GM12878 (cell line): ENCODE data around the gene EFNB2. TPM values are rescaled to one million over a fixed set of nuclear protein-coding genes. Genes with fewer than 3 reads are reported as not detected.

Experiments
- ATAC-seq: fragments of 200-7000 bp; cut with Tn5 transposase; 3 replicates; pipeline ENCODE4 v1.9.1; 2020; ENCODE audit warnings: mild to moderate bottlenecking, moderate library complexity
- BruUV-seq: library from RNA; stranded (reverse); fragments of 400-500 nt; replicated peaks from 2 replicates; lab custom pipeline; 2021; lab: Mats Ljungman, UMichigan
- CTCF ChIA-PET: fragments of 300-600 bp; sonication (Branson Sonifier 250); formaldehyde crosslinking; extraction: SDS; loops from one replicate; lab custom pipeline; 2021; ENCODE audit warnings: inconsistent platforms; lab: Yijun Ruan, JAX
- POLR2A ChIA-PET: fragments of 350-600 bp; formaldehyde crosslinking; extraction: SDS; loops from one replicate; lab custom pipeline; 2021; ENCODE audit warnings: inconsistent platforms; lab: Charles Lee
- RAD21 ChIA-PET: fragments of 300-600 bp; sonication (Branson Sonifier 250); formaldehyde crosslinking; loops from one replicate; lab custom pipeline; 2023; ENCODE audit warnings: antibody characterized with exemption; ENCODE audit not compliant: unreplicated experiment; lab: Charles Lee
- SMC1A ChIA-PET: fragments of 300-600 bp; sonication (Branson Sonifier 250); formaldehyde crosslinking; loops from one replicate; lab custom pipeline; 2023; ENCODE audit not compliant: unreplicated experiment, uncharacterized antibody; lab: Charles Lee
- DNase-seq: peaks from one replicate; pipeline ENCODE4 v3.0.0-alpha.2; 2011; ENCODE audit warnings: low read depth, low spot score
- FAIRE-seq: peaks from 3 replicates; lab custom pipeline; 2011; peaks lifted over from hg19 to GRCh38; lab: Jason Lieb, UNC
- H2AFZ ChIP-seq: 2 replicates; pipeline ENCODE4 v1.6.0; 2011; ENCODE audit warnings: low read depth, low read length, control low read depth; ENCODE audit not compliant: control insufficient read depth
- H3K27ac ChIP-seq: 2 replicates; pipeline ENCODE4 v1.5.1; 2011; ENCODE audit warnings: control low read depth; ENCODE audit not compliant: control insufficient read depth, insufficient read depth
- H3K27me3 ChIP-seq, 2 experiments: replicated peaks in 1 of 2; 2 replicates each; pipeline versions ENCODE4 v1.6.0 to v1.6.1; 2011; ENCODE audit warnings: low read length in 1 of 2; ENCODE audit not compliant: control insufficient read depth in 2 of 2, insufficient read depth in 2 of 2
- H3K36me3 ChIP-seq, 2 experiments: 2 replicates each; pipeline ENCODE4 v1.5.1; 2011; ENCODE audit warnings: low read length in 1 of 2; ENCODE audit not compliant: control insufficient read depth in 2 of 2, insufficient read depth in 2 of 2
- H3K4me1 ChIP-seq: 2 replicates; pipeline ENCODE4 v1.6.1; 2011; ENCODE audit warnings: mild to moderate bottlenecking, low read length, moderate library complexity, mixed read lengths; ENCODE audit not compliant: control insufficient read depth, insufficient read depth
- H3K4me2 ChIP-seq: 2 replicates; pipeline ENCODE4 v1.6.0; 2011; ENCODE audit warnings: control low read depth; ENCODE audit not compliant: control insufficient read depth, insufficient read depth
- H3K4me3 ChIP-seq: fragments of 200-600 bp; sonication (generic); 2 replicates; pipeline ENCODE4 v1.5.1; 2016
- H3K79me2 ChIP-seq: 2 replicates; pipeline ENCODE4 v1.6.0; 2011; ENCODE audit warnings: low read length; ENCODE audit not compliant: control insufficient read depth, insufficient read depth
- H3K9ac ChIP-seq: 2 replicates; pipeline ENCODE4 v1.8.0; 2011; ENCODE audit warnings: low read length, control low read depth, mixed read lengths; ENCODE audit not compliant: control insufficient read depth, insufficient read depth
- H3K9me3 ChIP-seq: replicated peaks from 3 replicates; pipeline ENCODE4 v1.5.1; 2011; ENCODE audit warnings: mild to moderate bottlenecking, low read length; ENCODE audit not compliant: control insufficient read depth, insufficient read depth
- H4K20me1 ChIP-seq: 2 replicates; pipeline ENCODE4 v1.6.0; 2011; ENCODE audit not compliant: control insufficient read depth, insufficient read depth
- BCLAF1 ChIP-seq: fragments of 450-650 bp; IDR thresholded peaks from 2 replicates; pipeline ENCODE4 v1.6.1; 2017; ENCODE audit warnings: antibody characterized with exemption, mild to moderate bottlenecking, moderate library complexity
- BMI1 ChIP-seq: fragments of 450-650 bp; IDR thresholded peaks from 2 replicates; pipeline ENCODE4 v1.6.1; 2016; ENCODE audit warnings: mild to moderate bottlenecking, moderate library complexity, borderline replicate concordance
- DPF2 ChIP-seq: fragments of 450-650 bp; IDR thresholded peaks from 2 replicates; pipeline ENCODE4 v1.6.1; 2017; ENCODE audit warnings: mild to moderate bottlenecking
- E4F1 ChIP-seq: fragments of 450-650 bp; IDR thresholded peaks from 2 replicates; pipeline ENCODE4 v1.6.1; 2018; ENCODE audit warnings: borderline replicate concordance, mild to moderate bottlenecking; ENCODE audit not compliant: partially characterized antibody
- EP300 ChIP-seq, 2 experiments: fragments of 150-350 bp in 1 of 2; IDR thresholded peaks; 2 replicates each; pipeline ENCODE4 v1.6.1; 2011 to 2012; ENCODE audit warnings: low read depth in 2 of 2, low read length in 2 of 2, borderline replicate concordance in 1 of 2, improper control_type of control experiment in 1 of 2, inconsistent platforms in 1 of 2; ENCODE audit not compliant: control insufficient read depth in 1 of 2
- EZH2 ChIP-seq: IDR thresholded peaks from 2 replicates; pipeline ENCODE4 v1.6.1; 2012; ENCODE audit warnings: low read depth, mild to moderate bottlenecking, control low read depth, inconsistent platforms, low read length, borderline replicate concordance; ENCODE audit not compliant: control insufficient read depth
- IRF3 ChIP-seq: fragments of 450-650 bp; IDR thresholded peaks from 2 replicates; pipeline ENCODE4 v1.6.1; 2014; ENCODE audit warnings: mild to moderate bottlenecking
- MEF2A ChIP-seq: IDR thresholded peaks from 2 replicates; pipeline ENCODE4 v1.6.1; 2011; ENCODE audit warnings: low read depth, mild to moderate bottlenecking, low read length, moderate library complexity; ENCODE audit not compliant: insufficient read depth
- MEF2B ChIP-seq: fragments of 450-650 bp; IDR thresholded peaks from 2 replicates; pipeline ENCODE4 v1.6.1; 2018; ENCODE audit warnings: mild to moderate bottlenecking, moderate library complexity; ENCODE audit not compliant: partially characterized antibody, poor library complexity, severe bottlenecking
- NR2F1 ChIP-seq: fragments of 450-650 bp; conservative IDR thresholded peaks from 2 replicates; pipeline ENCODE4 v1.6.1; 2017; ENCODE audit warnings: mild to moderate bottlenecking
- RB1 ChIP-seq: fragments of 450-650 bp; formaldehyde crosslinking; IDR thresholded peaks from 2 replicates; pipeline ENCODE4 v1.6.1; 2017; ENCODE audit warnings: mild to moderate bottlenecking, borderline replicate concordance
- RUNX3 ChIP-seq: IDR thresholded peaks from 2 replicates; pipeline ENCODE4 v1.6.1; 2012; ENCODE audit warnings: low read length, inconsistent platforms
- SP1 ChIP-seq: IDR thresholded peaks from one replicate; pipeline ENCODE4 v1.6.1; 2011; ENCODE audit warnings: low read depth, low read length
- TCF3 ChIP-seq: IDR thresholded peaks from 2 replicates; pipeline ENCODE4 v1.6.1; 2012; ENCODE audit warnings: low read depth, mild to moderate bottlenecking, low read length, borderline replicate concordance; ENCODE audit not compliant: insufficient read depth
- ZZZ3 ChIP-seq: IDR thresholded peaks from 2 replicates; pipeline ENCODE4 v1.6.1; 2011; ENCODE audit warnings: low read depth; ENCODE audit not compliant: control insufficient read depth, insufficient read length
- WGBS: methylation state at CpG from one replicate; pipeline ENCODE4 v1.1.6; 2016; ENCODE audit warnings: low lambda C conversion rate; ENCODE audit not compliant: insufficient replicate concordance, insufficient coverage; ENCODE audit errors: missing lambda C conversion rate; 5-methylcytosine and 5-hydroxymethylcytosine counted together
- in situ Hi-C: fragments of 300-500 bp; cut with MboI; formaldehyde crosslinking; loops from 9 replicates; pipeline ENCODE4 v1.14.3; 2018; ENCODE audit warnings: mixed read lengths
- intact Hi-C: fragments of 100-400 bp; cut with micrococcal nuclease; formaldehyde crosslinking; loops from one replicate; pipeline ENCODE4 v1.14.2; 2022; ENCODE audit not compliant: unreplicated experiment
- polyA plus RNA-seq, 11 experiments: library from polyadenylated mRNA; depleted of rRNA in 4 of 11; unstranded in 6 of 11; stranded (reverse) in 5 of 11; fragments of >200 nt; fragmentation: Nextera tagmentation in 4 of 11; fragmentation: Illumina TruSeq in 1 of 11; extraction: Ambion mirVana in 4 of 11; extraction: Trizol in 1 of 11; gene quantifications; 1 replicate in 1 of 11; 2 replicates in 10 of 11; pipeline versions ENCODE4 v1.2.1 to v1.2.3, GENCODE V29; 2011 to 2016; ENCODE audit warnings: inconsistent platforms in 2 of 11, missing spikeins in 2 of 11, low read depth in 1 of 11
- total RNA-seq, 4 experiments: library from RNA; depleted of rRNA in 3 of 4; stranded (reverse); fragments of >200 nt in 3 of 4; fragmentation: Illumina TruSeq in 1 of 4; extraction: Trizol in 1 of 4; gene quantifications; 2 replicates each; pipeline versions ENCODE4 v1.2.1 to v1.2.3, GENCODE V29; 2013 to 2021

EFNB2 gene
- total and polyA plus RNA-seq, 10 of the 15 experiments (the other 5 are each of a cell fraction or from before 2014, with no cell fraction given): 0.12 to 1.5 (median 0.31) TPM; not detected in 1

GRCh38 chr13:106450991-106451390, 84.5 kb downstream of the EFNB2 start (continued):
- TF ChIP-seq MEF2B: no peak
- TF ChIP-seq EP300 (IDR thresholded peaks at IDR 0.05; ENCODE audit: borderline replicate concordance in 1 of 2, control insufficient read depth in 1 of 2, low read depth in 2 of 2, low read length in 2 of 2): no peak

GRCh38 chr13:106449096-106449495, 86.4 kb downstream of the EFNB2 start:
- TF ChIP-seq E4F1: no peak
- TF ChIP-seq MEF2A: no peak
- no peak for TF ChIP-seq RB1
- no peak for TF ChIP-seq TCF3
- TF ChIP-seq BCLAF1: no peak
- no peak for TF ChIP-seq IRF3
- TF ChIP-seq ZZZ3: no peak
- TF ChIP-seq DPF2: no peak
- TF ChIP-seq EZH2: no peak
- no peak for TF ChIP-seq NR2F1
- TF ChIP-seq RUNX3: no peak
- TF ChIP-seq BMI1: no peak
- no peak for TF ChIP-seq SP1
- no peak for TF ChIP-seq EP300 (IDR thresholded peaks at IDR 0.05; ENCODE audit: borderline replicate concordance in 1 of 2, control insufficient read depth in 1 of 2, low read depth in 2 of 2, low read length in 2 of 2)
- FAIRE-seq (no peak), ATAC-seq (no peak), DNase-seq (no peak)
- H3K4me3 ChIP-seq: no peak overlapping the region
- intact Hi-C loops (no loop called here), in situ Hi-C loops (no loop called here)
- POLR2A ChIA-PET: no interaction called here
- H3K9ac ChIP-seq: no peak overlapping the region
- no peak overlapping the region for H2AFZ ChIP-seq
- H4K20me1 ChIP-seq: no peaks in the 10 kb centered on the region
- no peaks in the 10 kb centered on the region for H3K36me3 ChIP-seq
- H3K9me3 ChIP-seq: no peaks in the 10 kb centered on the region; the same call in 2 of the 3 replicates
- BruUV-seq: no TSS peak
- no peaks in the 10 kb centered on the region for H3K4me1 ChIP-seq
- no peaks in the 10 kb centered on the region for H3K79me2 ChIP-seq
- SMC1A ChIA-PET: no interaction called here
- CTCF ChIA-PET: no interaction called here
- no peak overlapping the region for H3K4me2 ChIP-seq
- no peak overlapping the region for H3K27ac ChIP-seq
- RAD21 ChIA-PET: no interaction called here
- no peaks in the 10 kb centered on the region for H3K27me3 ChIP-seq
- 34% methylated on average over 4 of the region's 4 CpGs for WGBS
